ENCODE data around the gene OMG.

OMG gene

GRCh38 chr17:31256936-31257335 is 40.1 kb downstream of the OMG start:
- no peak for DNase-seq

- no peak for DNase-seq
These were observed 42.4 kb downstream of the OMG start for GRCh38 chr17:31254654-31255053.

- no peak for DNase-seq
These were observed 44.3 kb downstream of the OMG start for GRCh38 chr17:31252741-31253140.

- DNase-seq: no peak
These were observed 45.1 kb downstream of the OMG start for GRCh38 chr17:31251970-31252328.

GRCh38 chr17:31251105-31251969 is 45.7 kb downstream of the OMG start:
- no peak for DNase-seq

GRCh38 chr17:31250229-31250628 is 46.8 kb downstream of the OMG start:
- DNase-seq: no peak

GRCh38 chr17:31249835-31250141 is 47.3 kb downstream of the OMG start:
- DNase-seq: no peak

- no peak for DNase-seq
These were observed 47.8 kb downstream of the OMG start for GRCh38 chr17:31248986-31249834.

Data from retina (tissue), 1 donor.